ENCODE results near the gene ABLIM2.

- no peak for TF ChIP-seq CTCF (conservative IDR thresholded peaks at IDR 0.05; ENCODE audit: low read length)
- TF ChIP-seq EZH2phosphoT487 (IDR thresholded peaks at IDR 0.05; ENCODE audit: borderline replicate concordance, low read depth, low read length): no peak
These were observed 94.5 kb downstream of the ABLIM2 start for GRCh38 chr4:8063974-8064563.
